ENCODE data around the gene BCLAF1. TPM values are rescaled to one million over a fixed set of nuclear protein-coding genes. Genes with fewer than 3 reads are reported as not detected.

Gene BCLAF1
- total and polyA plus RNA-seq, 9 of the 15 experiments (the other 6 are each of a cell fraction or from before 2014, with no cell fraction given) = 65.4 to 286 (median 165) TPM

GRCh38 chr6:136236466-136237293, 53.0 kb downstream of the BCLAF1 start (continued):
- TF ChIP-seq FOXA1 (IDR thresholded peaks at IDR 0.05; ENCODE audit: borderline replicate concordance) (no peak), MCM2 (IDR thresholded peaks at IDR 0.05; ENCODE audit: low read depth) (no peak), GTF2A2 (tag; IDR thresholded peaks at IDR 0.05) (no peak), THRA (IDR thresholded peaks at IDR 0.05) (peak; percentile 91), HDAC6 (IDR thresholded peaks at IDR 0.05; ENCODE audit: low read depth, low read length) (no peak), TSC22D4 (tag; IDR thresholded peaks at IDR 0.05) (no peak), ZNF717 (CRISPR knock-in tag; IDR thresholded peaks at IDR 0.05) (no peak), GABPB1 (CRISPR knock-in tag; IDR thresholded peaks at IDR 0.05) (no peak), PRDM10 (IDR thresholded peaks at IDR 0.05; ENCODE audit: partially characterized antibody) (no peak), BRF1 (IDR thresholded peaks at IDR 0.05; ENCODE audit: borderline replicate concordance, extremely low read depth, insufficient read length) (no peak), CREB3L1 (IDR thresholded peaks at IDR 0.05; ENCODE audit: borderline replicate concordance, low read depth) (no peak), RBM22 (IDR thresholded peaks at IDR 0.05; ENCODE audit: low read depth, low read length, poor library complexity, severe bottlenecking) (no peak), RBFOX2 (IDR thresholded peaks at IDR 0.05; ENCODE audit: low read depth, low read length) (peak; percentile 47), ZNF175 (CRISPR knock-in tag; IDR thresholded peaks at IDR 0.05; ENCODE audit: low read depth) (peak; percentile 83), CSDE1 (IDR thresholded peaks at IDR 0.05) (no peak), ZFP1 (CRISPR knock-in tag; IDR thresholded peaks at IDR 0.05) (no peak), MITF (IDR thresholded peaks at IDR 0.05) (no peak), NKRF (IDR thresholded peaks at IDR 0.05; ENCODE audit: borderline replicate concordance) (no peak)
